Measurements from ENCODE around the gene L3MBTL2. TPM values are rescaled to one million over a fixed set of nuclear protein-coding genes. Genes with fewer than 3 reads are reported as not detected.
A peak's percentile ranks its signal among the peaks of the same experiment; 100 is the strongest.

The L3MBTL2 gene
- total RNA-seq, 1 experiment from 2014 or later = 16.9 TPM

DNA sequence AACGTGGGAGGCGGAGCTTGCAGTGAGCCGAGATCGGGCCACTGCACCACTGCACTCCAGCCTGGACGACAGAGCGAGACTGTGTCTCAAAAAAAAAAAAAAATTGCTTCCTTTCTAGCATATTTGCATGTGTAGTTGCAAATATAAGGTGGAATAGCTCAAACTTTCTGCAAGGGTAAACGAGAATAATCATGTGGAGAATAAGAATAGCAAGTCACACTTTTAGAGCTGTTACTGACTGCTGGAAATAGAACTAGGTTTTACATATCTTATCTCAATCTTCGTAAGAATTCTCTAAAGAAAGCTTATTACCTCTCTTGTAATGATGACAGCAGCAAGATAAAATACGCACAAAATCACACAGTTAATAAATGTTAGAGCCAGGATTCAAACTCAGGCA lies 1.6 kb downstream of the L3MBTL2 start:
- DNase-seq (ENCODE audit: extremely low read depth, low read depth) = no peak

DNA sequence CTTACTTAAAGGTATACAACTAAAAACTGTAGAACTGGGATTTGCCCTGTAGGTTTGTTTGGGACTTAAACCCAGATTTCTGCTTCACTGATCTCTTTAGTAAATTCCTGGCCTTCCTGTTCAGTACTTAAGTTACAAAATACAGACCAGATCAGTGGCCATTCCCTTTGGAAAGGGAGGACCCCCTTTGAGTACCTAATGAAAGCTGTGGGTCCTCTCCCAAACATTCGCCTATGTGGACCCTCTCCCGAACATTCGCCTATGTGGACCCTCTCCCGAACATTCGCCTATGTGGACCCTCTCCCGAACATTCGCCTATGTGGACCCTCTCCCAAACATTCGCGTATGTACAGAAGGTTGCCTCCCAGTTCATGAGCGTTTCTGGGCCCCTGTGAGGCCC lies 10.3 kb downstream of the L3MBTL2 start:
- DNase-seq (ENCODE audit: extremely low read depth, low read depth) = no peak

DNA sequence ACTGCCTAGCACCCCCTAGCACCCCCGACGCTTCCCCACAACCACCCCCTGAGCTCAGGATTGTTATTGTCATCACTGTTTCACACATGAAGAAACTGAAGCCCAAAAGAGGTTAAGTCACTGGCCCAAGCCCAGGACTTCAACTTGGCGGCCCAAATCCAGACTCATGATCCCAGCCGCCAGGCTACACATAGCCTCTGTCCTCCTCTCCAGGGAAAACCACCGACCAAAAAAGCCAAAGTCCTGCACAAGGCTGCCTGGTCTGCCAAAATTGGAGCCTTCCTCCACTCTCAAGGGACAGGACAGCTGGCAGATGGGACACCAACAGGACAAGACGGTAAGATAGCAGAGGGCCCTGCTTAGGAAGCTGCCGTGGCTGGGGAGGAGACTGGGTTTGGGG lies 10.8 kb downstream of the L3MBTL2 start:
- no peak for DNase-seq (ENCODE audit: extremely low read depth, low read depth)

DNA sequence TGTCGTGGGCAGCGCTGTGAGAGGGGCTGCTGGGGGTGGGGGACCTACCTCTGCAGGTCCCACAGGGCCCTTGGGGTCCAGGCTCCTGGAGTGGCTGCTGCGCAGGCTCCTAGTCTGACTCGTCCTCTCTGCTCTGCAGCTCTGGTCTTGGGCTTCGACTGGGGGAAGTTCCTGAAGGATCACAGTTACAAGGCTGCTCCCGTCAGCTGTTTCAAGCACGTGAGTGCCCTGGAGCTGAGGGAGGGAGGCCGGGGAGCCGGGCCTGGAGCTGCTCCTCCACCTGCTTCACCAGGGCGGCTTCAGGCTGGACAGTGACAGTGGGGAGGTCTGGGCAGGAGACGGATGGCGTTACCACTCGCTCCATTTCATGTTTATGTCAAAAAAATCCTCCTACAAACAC lies 11.9 kb downstream of the L3MBTL2 start:
- no peak for DNase-seq (ENCODE audit: extremely low read depth, low read depth)

DNA sequence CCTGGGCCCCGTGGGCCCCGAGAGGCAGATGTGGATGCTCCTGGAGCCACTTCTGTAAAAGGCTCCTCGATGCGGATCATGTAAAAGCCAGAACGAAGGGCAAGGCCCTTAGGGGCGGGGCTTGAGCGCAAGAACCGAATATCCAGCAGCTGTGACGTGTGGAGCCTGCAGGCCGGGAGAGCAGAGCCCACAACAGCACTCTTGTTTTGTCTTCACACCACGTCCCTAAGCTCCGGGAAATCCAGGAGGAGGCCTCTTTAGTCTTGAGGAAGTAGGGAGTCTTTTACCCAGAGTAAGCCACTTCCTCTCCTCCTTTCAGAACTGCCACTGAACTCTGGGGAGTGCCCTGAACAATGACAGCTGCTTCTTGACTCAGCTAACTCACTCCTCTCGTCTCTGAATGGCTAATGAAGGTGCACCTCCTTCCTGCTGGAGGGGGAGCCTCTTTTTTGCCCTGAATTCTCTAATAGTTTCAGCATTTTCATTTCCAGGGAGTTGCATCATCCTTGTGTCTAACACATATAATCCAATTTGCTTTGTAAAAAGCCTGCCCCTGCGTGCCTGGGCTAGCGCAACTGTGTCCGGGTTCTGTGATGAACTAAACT lies 12.5 kb downstream of the L3MBTL2 start:
- DNase-seq (ENCODE audit: extremely low read depth, low read depth) = peak; percentile 56

DNA sequence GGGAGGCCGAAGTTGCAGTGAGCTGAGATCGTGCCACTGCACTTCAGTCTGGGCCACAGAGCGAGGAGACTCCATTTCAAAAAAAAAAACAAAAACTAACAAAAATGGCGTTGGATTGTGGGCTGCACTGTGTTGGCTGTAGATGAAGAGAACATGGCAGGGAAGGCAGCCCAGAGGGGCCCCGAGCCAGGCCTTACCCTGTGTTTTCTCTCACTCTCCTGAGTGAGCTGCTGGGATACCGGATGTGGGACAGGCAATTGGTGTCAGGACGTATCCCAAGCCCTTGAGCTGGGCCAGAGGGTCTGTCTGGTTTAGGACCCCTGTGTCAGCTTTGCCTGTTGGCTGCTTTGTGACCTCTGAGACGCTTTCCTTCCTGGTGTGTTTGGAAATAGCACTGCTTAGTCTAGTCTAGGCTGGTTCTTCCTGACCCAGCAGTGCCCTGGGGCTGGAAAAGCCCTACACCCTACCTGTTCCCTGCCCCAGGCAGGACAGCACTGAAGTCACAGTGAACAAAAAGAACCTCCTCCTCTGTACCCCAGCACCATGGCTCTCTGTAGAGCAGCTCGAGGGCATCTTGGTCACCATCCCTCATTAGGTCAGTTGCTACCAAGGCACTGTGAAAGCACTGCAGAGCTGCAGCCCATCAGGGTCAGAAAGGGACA lies 17.9 kb downstream of the L3MBTL2 start:
- no peak for DNase-seq (ENCODE audit: extremely low read depth, low read depth)

DNA sequence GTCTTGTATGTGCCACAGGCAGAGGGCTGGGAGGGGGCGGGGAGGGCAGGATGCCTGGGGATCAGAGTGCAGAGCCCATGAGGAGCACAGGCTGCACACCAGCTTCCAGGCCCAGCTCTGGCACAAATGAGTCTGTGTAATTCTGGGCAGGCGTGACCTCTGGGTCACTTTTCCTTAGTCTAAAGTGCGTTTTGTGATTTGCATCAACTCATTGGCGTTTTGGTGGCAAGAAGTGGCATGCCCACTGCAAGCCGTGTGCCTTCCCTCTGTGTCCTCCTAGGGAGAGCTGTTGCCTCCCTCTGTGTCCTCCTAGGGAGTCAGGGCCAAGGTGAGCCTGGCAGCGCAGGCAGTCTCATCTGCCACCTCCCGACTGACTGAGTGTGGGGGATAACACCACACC lies 18.4 kb downstream of the L3MBTL2 start:
- no peak for DNase-seq (ENCODE audit: extremely low read depth, low read depth)

DNA sequence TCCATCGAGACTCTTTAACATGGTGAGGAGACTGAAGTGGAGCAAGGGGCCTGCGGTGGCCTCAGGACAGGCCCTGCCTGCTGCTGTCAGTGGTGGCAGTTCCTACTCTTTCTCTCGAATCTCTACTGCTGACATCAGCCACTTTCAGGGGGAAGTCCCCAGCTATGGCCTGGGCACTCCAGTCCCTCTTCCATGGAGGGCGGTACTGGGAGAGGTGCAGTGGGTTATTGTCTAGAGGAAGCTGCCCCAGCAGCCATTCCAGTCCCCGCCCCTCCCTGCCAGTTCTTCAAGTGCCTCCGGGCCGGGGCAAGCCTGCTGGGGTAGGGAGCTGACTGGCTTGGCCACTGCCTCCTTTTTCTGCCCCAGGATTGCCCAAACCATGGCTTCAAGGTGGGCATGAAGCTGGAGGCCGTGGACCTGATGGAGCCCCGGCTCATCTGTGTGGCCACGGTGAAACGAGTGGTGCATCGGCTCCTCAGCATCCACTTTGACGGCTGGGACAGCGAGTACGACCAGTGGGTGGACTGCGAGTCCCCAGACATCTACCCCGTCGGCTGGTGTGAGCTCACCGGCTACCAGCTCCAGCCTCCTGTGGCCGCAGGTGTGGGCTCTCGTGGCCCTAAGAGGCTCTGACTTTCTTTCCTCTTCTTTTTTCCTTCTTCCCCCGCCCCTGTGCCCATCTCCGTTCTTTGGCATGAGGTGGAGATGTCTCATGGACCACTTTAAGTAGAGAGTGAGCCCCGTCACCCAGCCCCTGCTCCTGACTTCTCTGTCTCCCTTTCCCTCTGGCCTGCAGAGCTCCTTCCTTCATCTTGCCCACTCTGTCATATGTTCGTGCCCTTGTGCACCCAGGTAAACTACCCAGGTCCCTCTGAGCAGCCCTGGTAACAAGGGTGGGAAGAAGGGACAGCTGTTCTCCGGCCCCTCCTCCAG lies 21.9 kb downstream of the L3MBTL2 start:
- DNase-seq (ENCODE audit: extremely low read depth, low read depth) = no peak

DNA sequence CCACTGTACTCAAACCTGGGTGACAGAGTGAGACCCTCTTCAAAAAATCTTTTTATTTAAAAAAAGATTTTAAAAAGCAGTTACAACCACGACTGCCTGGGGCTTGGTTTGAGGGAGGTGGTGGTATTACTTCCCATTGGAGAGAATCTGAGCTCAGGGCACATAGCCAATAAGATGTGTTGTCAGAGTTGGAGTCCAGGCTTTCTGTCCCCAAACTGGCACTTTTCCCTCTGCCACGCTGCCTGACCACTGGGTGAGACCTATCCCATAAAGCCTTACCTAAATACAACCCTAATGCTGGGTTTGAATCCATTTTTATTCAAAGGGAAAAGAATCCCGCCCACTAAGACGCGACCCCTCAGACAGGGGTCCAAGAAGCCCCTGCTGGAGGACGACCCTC lies 24.1 kb downstream of the L3MBTL2 start:
- no peak for DNase-seq (ENCODE audit: extremely low read depth, low read depth)

DNA sequence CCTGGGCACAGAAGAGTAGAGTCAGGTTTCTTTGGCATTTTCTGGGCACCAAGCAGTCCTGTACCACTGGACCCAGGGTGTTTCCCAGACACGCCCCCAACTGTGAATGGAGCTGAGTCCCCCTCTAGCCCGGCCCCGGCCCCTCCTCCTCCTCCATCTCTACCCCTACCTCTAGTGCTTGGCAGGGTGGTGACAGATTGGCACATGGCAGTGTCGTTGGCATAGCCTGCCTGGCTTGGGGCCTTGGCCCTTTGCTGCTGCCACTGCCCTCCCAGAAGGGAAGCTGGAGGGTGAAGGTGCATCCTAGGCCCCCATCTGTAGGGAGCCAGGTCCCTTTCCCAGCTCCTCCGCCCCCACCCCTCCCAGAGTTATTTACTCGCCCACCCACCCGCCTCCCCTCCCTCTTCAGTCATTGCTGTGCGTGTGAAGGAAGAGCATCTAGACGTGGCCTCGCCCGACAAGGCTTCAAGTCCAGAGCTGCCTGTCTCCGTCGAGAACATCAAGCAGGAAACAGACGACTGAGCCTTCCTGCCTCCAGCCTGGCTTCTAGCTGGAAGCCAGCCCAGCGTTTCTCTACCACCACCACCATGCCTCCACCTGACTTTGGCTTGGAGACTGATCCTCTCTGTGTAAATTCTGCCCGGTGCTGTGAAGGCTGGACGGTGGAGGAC lies 24.8 kb downstream of the L3MBTL2 start:
- no peak for DNase-seq (ENCODE audit: extremely low read depth, low read depth)

DNA sequence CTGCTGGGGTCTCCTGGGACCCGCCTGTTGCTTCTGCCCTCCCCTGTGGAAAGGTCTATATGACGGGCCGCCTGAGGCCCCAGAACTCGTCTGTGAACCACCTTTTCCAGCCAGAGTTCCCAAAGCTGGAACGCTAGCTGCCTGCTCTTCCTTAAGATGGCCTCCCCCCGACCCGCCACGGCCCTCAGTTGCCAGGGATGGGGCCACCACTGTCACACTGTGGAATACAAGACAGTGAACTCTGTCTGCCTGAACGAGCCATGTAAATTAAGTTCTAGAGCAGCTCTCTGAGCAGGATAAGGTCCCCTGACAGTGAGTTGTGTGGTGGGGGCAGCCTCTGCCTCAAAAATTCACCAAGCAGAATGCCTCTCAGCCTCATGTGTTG lies 25.3 kb downstream of the L3MBTL2 start:
- DNase-seq (ENCODE audit: extremely low read depth, low read depth) = no peak

DNA sequence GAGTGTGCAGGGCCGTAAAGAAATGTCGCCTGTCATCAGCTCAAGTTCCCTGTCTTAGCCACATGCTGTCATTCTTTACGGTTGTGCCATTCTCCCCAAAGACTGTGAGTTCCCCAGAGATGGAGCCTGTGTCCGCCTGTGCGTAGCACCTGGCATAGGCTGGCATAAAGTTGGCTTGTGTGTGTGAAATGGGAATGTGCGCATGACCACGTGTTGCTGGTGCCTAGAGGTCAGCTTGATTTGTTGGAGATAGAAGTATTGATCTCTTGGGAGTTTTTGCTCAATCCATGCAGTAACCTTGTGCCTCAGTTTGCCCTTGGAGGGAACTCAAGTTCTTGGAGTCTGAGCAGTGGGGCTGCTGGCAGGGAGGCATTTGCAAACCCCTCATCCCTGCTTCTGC lies 26.3 kb downstream of the L3MBTL2 start:
- DNase-seq (ENCODE audit: extremely low read depth, low read depth) = no peak

DNA sequence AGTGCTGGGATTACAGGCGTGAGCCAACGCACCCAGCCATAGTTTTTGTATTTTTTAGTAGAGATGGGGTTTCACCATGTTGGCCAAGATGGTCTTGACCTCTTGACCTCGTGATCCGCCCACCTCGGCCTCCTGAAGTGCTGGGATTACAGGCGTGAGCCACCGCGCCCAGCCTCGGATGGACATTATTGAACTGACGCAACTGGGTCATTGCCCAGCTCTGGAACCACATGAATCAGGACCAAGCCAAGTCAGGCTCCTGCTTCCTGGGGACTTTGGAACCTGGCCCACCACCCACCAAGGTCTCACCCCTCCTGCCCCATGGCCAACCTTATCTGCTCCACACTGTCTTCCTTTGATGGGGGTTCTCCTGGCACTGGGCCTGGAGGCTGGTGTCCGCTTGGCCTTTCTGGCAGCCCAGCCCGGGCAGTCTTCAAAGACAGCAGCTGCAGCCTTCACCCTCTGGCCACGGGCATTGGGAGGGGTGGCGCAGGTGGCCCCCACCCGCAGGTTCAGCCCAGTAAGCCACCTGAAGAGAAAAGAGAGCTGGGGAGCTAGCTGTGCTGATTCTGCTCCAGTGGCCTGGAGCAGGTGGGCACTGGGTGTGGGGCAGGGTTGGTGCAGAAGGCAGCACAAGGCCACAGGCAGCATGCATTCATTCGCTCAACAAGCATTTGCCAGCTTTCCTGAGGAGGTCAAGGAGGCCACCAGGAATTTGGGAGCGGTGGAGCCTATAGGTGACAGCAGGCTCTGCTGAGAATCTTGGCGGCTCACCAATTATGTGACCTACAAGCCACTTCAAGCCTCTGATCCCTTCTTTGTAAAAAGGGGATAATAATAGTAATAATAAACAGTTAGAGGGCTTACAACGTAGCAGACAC lies 29.9 kb downstream of the L3MBTL2 start:
- no peak for DNase-seq (ENCODE audit: extremely low read depth, low read depth)

DNA sequence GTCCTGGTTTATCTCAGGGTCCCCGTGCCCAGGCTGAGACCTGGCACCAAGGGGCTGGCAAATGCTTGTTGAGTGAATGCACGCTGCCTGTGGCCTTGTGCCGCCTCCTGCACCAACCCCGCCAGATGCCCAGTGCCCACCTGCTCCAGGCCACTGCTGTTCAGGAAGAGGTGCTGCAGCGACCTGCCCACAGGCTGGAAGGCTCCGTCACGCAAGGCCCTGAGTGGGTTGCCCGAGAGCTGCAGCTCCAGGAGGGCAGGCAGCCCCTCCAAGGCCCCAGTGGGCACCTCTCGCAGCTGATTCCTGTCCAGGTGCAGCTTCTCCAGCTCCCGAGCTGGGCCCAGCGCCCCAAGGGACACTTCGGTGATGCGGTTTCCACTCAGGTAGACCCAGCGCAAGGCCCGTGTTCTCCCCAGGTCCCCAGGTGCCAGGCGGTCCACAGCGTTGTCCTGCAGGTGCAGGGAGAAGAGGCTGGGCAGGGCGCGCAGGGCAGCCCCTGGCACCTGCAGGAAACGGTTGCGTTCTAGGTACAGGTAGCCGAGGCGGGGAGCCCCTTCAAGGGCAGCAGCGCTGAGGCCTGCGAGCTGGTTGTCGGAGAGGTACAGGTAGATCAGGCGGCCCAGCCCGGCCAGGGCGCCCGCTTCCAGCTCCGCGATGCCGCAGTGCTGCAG lies 32.1 kb downstream of the L3MBTL2 start:
- no peak for DNase-seq (ENCODE audit: extremely low read depth, low read depth)

DNA sequence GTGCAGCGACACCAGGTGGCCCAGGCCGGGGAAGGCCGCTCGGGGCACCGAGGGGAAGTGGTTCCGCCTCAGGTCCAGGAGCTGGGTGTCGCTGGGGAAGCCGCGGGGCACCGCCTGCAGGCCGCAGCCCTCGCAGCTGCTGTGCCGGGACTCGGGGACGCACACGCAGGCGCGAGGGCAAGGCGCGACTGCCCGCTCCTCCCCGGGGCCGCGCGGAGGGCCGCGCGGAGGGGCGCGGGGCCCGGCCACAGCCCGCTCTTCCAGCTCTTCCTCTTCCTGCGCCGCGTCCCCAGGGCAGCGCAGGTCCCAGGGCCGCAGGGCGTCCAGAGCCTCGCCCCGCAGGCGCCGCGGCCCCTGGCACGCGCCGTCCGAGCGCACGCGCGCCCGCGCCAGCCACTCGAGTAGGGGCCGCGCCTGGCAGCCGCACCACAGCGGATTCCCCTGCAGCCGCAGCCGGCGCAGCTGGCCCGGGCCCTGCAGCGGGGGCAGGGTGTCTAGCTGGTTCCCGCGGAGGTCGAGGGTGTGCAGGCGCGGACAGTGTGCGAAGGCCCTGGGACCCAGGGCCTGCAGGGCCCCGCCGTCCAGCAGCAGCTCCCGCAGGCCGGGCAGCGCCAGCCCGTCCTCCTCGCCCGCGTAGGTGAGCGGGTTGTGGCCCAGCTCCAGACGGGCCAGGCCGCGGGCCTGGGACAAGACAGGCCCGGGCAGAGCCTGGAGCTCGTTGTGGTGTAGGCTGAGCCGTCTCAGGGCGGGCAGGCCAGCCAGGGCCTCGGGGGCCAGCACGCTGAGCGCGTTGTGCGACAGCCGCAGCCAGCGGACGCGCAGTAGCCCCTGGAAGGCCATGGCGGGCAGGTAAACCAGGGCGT lies 32.8 kb downstream of the L3MBTL2 start:
- DNase-seq (ENCODE audit: extremely low read depth, low read depth) = peak; percentile 40

DNA sequence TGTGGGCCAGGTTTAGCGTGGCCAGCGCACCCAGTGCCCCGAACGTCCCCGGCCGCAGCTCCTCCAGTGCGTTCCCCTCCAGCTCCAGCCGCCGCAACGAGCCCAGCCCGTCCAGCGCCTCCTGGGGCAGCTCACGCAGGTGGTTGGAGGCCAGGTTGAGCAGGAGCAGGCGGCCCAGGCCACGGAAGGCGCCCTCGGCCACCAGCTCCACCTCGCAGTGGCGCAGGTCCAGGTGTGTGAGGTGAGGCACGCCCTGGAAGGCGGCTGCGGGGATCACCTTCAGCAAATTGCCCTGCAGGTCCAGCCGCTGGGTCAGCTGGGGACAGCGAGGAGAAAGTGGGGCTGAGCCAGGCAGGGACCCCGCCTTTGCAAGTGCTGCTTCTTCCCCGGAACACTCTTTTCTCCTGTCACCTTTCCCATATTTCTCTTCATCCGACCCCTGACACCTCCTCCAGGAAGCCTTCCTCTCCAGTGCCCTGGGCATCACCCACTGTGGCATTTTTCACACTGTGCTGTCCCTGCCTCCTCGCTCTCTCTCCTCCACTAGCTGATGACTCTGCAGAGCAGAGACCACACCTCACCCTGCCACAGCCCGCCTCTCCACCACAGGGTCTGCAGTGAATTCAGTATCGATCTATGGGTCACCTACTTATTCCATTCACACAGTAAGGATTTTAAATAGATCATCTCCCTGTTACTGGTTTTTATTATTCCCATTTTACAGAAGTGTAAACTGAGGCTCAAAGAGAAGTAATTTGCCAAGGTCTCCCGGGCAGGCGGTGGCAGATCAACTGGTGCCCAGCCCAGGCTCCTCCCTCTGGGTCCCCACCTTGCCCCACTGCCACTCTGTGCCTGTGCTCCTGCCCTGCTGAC lies 33.7 kb downstream of the L3MBTL2 start:
- DNase-seq (ENCODE audit: extremely low read depth, low read depth) = no peak

DNA sequence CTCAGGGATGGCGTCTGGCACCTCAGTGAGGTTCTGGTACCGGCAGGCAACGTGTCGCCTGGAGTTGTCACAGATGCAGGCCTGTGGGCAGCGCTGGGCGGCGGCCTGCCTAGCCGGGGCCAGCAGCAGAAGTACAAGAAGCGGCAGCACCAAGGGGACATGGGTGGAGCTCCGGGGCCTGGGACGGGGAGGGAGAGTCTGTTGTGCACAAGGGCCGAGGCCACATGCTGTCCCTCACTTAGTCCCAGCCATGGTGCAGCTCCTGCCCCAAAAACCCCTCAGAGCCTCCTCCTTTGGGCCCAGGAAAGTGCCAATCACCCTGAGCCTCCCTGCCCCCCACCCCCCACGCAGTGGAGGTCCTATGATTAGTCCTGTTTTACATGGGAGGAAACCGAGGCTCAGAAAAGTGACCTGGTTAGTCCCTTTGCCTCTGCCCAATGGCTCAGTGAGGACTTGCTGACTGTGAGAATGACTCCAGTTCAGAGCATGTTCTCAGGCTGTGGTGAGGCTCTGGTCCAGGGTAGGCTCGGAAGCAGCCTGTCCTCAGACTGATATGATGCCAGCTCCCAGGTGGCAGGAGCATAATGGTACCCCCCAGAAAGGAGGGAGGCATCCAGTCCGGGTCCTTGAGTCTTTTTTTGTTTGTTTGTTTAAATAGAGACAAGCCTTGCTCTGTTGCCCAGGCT lies 34.5 kb downstream of the L3MBTL2 start:
- no peak for DNase-seq (ENCODE audit: extremely low read depth, low read depth)

All from NCI-H460 (cell line).